DOHH2 (cell line): ENCODE measurements around the gene IL1RL2.

ENCODE experiments used
- H3F3A ChIP-seq: fragments of 200-600 bp; sonication (generic), shearing (Covaris generic); 2 replicates; pipeline ENCODE4 v1.6.0; 2016; ENCODE audit warnings: antibody characterized with exemption, mild to moderate bottlenecking; ENCODE audit not compliant: control insufficient read depth, insufficient read depth
- H3K27ac ChIP-seq: fragments of 200-600 bp; sonication (generic); 2 replicates; pipeline ENCODE4 v1.5.1; 2014; ENCODE audit warnings: low read depth, mild to moderate bottlenecking, low read length, moderate library complexity
- H3K27me3 ChIP-seq: fragments of 200-600 bp; sonication (generic); 2 replicates; pipeline ENCODE4 v1.6.1; 2014; ENCODE audit warnings: mild to moderate bottlenecking, low read length, mixed read lengths; ENCODE audit not compliant: control insufficient read depth
- H3K36me3 ChIP-seq: fragments of 200-600 bp; sonication (generic); 2 replicates; pipeline ENCODE4 v1.6.1; 2014; ENCODE audit warnings: mild to moderate bottlenecking, low read length, moderate library complexity, mixed read lengths; ENCODE audit not compliant: control insufficient read depth
- H3K4me1 ChIP-seq: fragments of 200-600 bp; sonication (generic); 2 replicates; pipeline ENCODE4 v1.6.1; 2014; ENCODE audit warnings: mild to moderate bottlenecking, low read length, mixed read lengths; ENCODE audit not compliant: control insufficient read depth
- H3K4me2 ChIP-seq: fragments of 200-600 bp; sonication (generic); 2 replicates; pipeline ENCODE4 v1.6.0; 2014; ENCODE audit warnings: mild to moderate bottlenecking, low read length, moderate library complexity
- H3K4me3 ChIP-seq: fragments of 200-600 bp; sonication (generic); 2 replicates; pipeline ENCODE4 v1.5.1; 2014; ENCODE audit warnings: mild to moderate bottlenecking, low read length, mixed read lengths
- H3K79me2 ChIP-seq: fragments of 200-600 bp; sonication (generic); 2 replicates; pipeline ENCODE4 v1.6.1; 2014; ENCODE audit warnings: mild to moderate bottlenecking, low read length, mixed read lengths; ENCODE audit not compliant: control insufficient read depth
- H3K9me2 ChIP-seq: fragments of 200-600 bp; sonication (generic); replicated peaks from 2 replicates; pipeline ENCODE4 v1.6.1; 2014; ENCODE audit warnings: mild to moderate bottlenecking, low read length, mixed read lengths; ENCODE audit not compliant: control insufficient read depth
- H3K9me3 ChIP-seq: fragments of 200-600 bp; sonication (generic); 2 replicates; pipeline ENCODE4 v1.6.1; 2014; ENCODE audit warnings: antibody characterized with exemption, low read length, mixed read lengths; ENCODE audit not compliant: control insufficient read depth, insufficient read depth
- H4K20me1 ChIP-seq: fragments of 200-600 bp; sonication (generic); 2 replicates; pipeline ENCODE4 v1.6.0; 2014; ENCODE audit warnings: low read depth, mild to moderate bottlenecking, antibody characterized with exemption, low read length, moderate library complexity; ENCODE audit not compliant: control insufficient read depth, insufficient read depth
- EZH2phosphoT487 ChIP-seq: fragments of 200-600 bp; sonication (generic); IDR thresholded peaks from 2 replicates; pipeline ENCODE4 v1.6.1; 2017; ENCODE audit warnings: borderline replicate concordance, mild to moderate bottlenecking, antibody characterized with exemption, low read length, moderate library complexity, mixed read lengths
- TF ChIP-seq, protein P1 (sequence below): fragments of 200-600 bp; sonication (generic); IDR thresholded peaks from one replicate; pipeline ENCODE4 v1.5.1; 2014; ENCODE audit warnings: antibody characterized with exemption, mild to moderate bottlenecking, low read depth, low read length; ENCODE audit not compliant: poor library complexity, severe bottlenecking

The IL1RL2 gene

DNA sequence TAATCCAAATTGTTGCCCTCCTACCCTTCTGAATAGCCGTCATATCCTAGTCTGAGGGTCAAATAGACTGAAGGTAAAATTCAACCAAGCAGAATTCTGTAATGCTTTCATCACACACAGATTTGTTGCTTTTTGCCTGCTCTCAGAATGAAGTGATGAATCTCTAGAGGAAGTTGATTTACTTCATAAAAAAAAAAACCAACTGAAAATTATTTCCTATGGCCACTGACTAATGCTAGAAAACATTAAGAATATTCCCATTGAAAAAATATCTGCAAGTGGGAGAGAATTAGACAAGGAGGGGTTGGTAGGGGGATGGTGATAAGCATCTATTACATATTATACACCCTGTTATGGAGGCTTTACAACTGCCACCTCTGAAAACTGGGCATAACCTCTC lies 2.3 kb upstream of the IL1RL2 start:
- no peaks in the 10 kb centered on the region for H3K27me3 ChIP-seq
- H3K27ac ChIP-seq = no peak overlapping the region
- no peaks in the 10 kb centered on the region for H3F3A ChIP-seq
- H3K36me3 ChIP-seq = no peaks in the 10 kb centered on the region
- H4K20me1 ChIP-seq = no peaks in the 10 kb centered on the region
- no peaks in the 10 kb centered on the region for H3K9me2 ChIP-seq
- no peak overlapping the region for H3K4me2 ChIP-seq
- H3K4me3 ChIP-seq = no peak overlapping the region
- no peaks in the 10 kb centered on the region for H3K4me1 ChIP-seq
- no peaks in the 10 kb centered on the region for H3K79me2 ChIP-seq
- H3K9me3 ChIP-seq = no peaks in the 10 kb centered on the region
- TF ChIP-seq EZH2phosphoT487 = no peak
- TF ChIP-seq, protein P1, sequence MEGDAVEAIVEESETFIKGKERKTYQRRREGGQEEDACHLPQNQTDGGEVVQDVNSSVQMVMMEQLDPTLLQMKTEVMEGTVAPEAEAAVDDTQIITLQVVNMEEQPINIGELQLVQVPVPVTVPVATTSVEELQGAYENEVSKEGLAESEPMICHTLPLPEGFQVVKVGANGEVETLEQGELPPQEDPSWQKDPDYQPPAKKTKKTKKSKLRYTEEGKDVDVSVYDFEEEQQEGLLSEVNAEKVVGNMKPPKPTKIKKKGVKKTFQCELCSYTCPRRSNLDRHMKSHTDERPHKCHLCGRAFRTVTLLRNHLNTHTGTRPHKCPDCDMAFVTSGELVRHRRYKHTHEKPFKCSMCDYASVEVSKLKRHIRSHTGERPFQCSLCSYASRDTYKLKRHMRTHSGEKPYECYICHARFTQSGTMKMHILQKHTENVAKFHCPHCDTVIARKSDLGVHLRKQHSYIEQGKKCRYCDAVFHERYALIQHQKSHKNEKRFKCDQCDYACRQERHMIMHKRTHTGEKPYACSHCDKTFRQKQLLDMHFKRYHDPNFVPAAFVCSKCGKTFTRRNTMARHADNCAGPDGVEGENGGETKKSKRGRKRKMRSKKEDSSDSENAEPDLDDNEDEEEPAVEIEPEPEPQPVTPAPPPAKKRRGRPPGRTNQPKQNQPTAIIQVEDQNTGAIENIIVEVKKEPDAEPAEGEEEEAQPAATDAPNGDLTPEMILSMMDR = no peak

- Histone ChIP-seq H3F3A (no peaks in the 10 kb centered on the region), H3K9me2 (no peaks in the 10 kb centered on the region), H3K27ac (no peak overlapping the region), H3K4me1 (no peaks in the 10 kb centered on the region), H3K36me3 (no peaks in the 10 kb centered on the region), H3K9me3 (no peaks in the 10 kb centered on the region), H3K4me2 (no peak overlapping the region), H4K20me1 (no peaks in the 10 kb centered on the region), H3K79me2 (no peaks in the 10 kb centered on the region), H3K27me3 (no peaks in the 10 kb centered on the region), H3K4me3 (no peak overlapping the region)
- TF ChIP-seq EZH2phosphoT487 = no peak
- TF ChIP-seq, protein P1 = no peak
Measured at GRCh38 chr2:102185347-102185746, 1.5 kb upstream of the IL1RL2 start.

DNA sequence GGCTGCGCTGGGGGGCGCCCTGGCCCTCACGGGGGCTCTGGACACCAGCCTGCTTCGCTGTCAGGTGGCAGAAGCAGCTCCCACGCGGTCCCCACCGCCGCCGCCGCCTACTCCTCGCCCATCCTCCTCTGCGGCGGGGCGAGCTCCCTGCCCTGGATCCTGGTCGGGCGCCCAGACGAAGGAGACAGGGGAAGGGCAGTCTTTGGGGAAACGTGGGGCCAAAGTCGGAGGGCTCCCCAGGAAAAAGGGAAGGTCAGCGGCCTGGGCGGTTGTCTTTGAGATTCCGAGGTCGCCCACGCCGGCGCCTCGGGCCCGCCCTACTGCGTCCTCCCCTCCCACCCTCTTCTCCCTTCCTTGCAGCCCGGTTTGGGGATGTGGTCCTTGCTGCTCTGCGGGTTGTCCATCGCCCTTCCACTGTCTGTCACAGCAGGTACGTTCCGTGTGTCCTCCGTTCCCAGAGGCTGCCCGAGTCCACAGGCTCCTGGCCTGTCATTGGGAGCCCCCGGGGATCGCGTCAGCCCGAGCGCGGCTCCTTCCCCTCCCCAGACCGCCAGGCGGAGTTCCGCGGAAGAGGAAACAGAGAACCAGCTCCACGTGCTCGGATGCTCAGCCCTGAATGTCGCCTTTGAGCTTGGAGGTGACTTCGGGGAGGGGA lies 800 bp downstream of the IL1RL2 start:
- Histone ChIP-seq H3K9me2 (no peaks in the 10 kb centered on the region), H3K4me2 (no peak overlapping the region), H3K4me1 (no peaks in the 10 kb centered on the region), H3K4me3 (no peak overlapping the region), H3K27ac (no peak overlapping the region), H3K36me3 (no peaks in the 10 kb centered on the region), H3F3A (no peaks in the 10 kb centered on the region), H4K20me1 (no peaks in the 10 kb centered on the region), H3K79me2 (no peaks in the 10 kb centered on the region), H3K9me3 (no peaks in the 10 kb centered on the region), H3K27me3 (no peaks in the 10 kb centered on the region)
- TF ChIP-seq, protein P1 = no peak
- TF ChIP-seq EZH2phosphoT487 = no peak
